Measurements from ENCODE around the gene WNT3. TPM values are rescaled to one million over a fixed set of nuclear protein-coding genes. Genes with fewer than 3 reads are reported as not detected.

WNT3 gene
- total and polyA plus RNA-seq, 2 experiments from 2014 or later = 2.7 to 3.4 TPM

- TF ChIP-seq ZNF462 (CRISPR knock-in tag; IDR thresholded peaks at IDR 0.05) = no peak
- TF ChIP-seq CREB1 (CRISPR knock-in tag; IDR thresholded peaks at IDR 0.05; ENCODE audit: low read depth) = no peak
- no peak for TF ChIP-seq POLR2AphosphoS5 (IDR thresholded peaks at IDR 0.05; ENCODE audit: low read depth)
- no peak for TF ChIP-seq ZNF114 (CRISPR knock-in tag; IDR thresholded peaks at IDR 0.05)
- TF ChIP-seq NANOG (IDR thresholded peaks at IDR 0.05; ENCODE audit: borderline replicate concordance) = no peak
- no peak for TF ChIP-seq ETS1 (IDR thresholded peaks at IDR 0.05)
- Histone ChIP-seq H3K4me3 (peak overlapping the region; percentile 36), H4K20me1 (replicated peaks; ENCODE audit: insufficient read depth) (peaks cover 5% of the 10 kb centered on the region; the same call in 1 of the 2 replicates), H2AFZ (no peak overlapping the region), H3K27ac (ENCODE audit: low read depth) (0 out of 2 replicates have a peak overlapping the region, but pooled peaks have one; percentile 1), H3F3A (replicated peaks; ENCODE audit: low read depth) (0 out of 2 replicates have a peak, but pooled peaks cover 8% of the 10 kb centered on the region), H3K4me2 (peak overlapping the region; percentile 65), H3K36me3 (ENCODE audit: insufficient read depth) (no peaks in the 10 kb centered on the region), H3K27me3 (ENCODE audit: insufficient read depth) (peaks cover 84% of the 10 kb centered on the region), H3K4me1 (ENCODE audit: insufficient read depth) (peaks cover 25% of the 10 kb centered on the region), H3K79me2 (replicated peaks; ENCODE audit: insufficient read depth) (no peaks in the 10 kb centered on the region), H3K9me2 (ENCODE audit: insufficient read depth) (no peaks in the 10 kb centered on the region)
- H3K4me3 Mint-ChIP-seq = peak overlapping the region; percentile 62
- H3K4me1 Mint-ChIP-seq = peaks cover 30% of the 10 kb centered on the region
- no peak; the same call in 2 of the 3 replicates for ATAC-seq
- no peak overlapping the region for H3K27ac Mint-ChIP-seq
- DNase-seq (ENCODE audit: low spot score) = no peak
- peaks cover 9% of the 10 kb centered on the region; the same call in 2 of the 3 replicates for H3K36me3 Mint-ChIP-seq (ENCODE audit: low read depth)
- peaks cover 87% of the 10 kb centered on the region for H3K27me3 Mint-ChIP-seq (ENCODE audit: insufficient read depth, low read depth, poor library complexity)
- peaks cover 6% of the 10 kb centered on the region; the same call in 2 of the 3 replicates for H3K9me3 Mint-ChIP-seq
Observed at GRCh38 chr17:46773221-46773605, 45.3 kb downstream of the WNT3 start.
